ENCODE measurements around the gene IRAK2. TPM values are rescaled to one million over a fixed set of nuclear protein-coding genes. Genes with fewer than 3 reads are reported as not detected.
A peak's percentile ranks its signal among the peaks of the same experiment; 100 is the strongest.

Gene IRAK2
- total and polyA plus RNA-seq, 2 experiments from 2014 or later, result 1.1 to 2.1 TPM

DNA sequence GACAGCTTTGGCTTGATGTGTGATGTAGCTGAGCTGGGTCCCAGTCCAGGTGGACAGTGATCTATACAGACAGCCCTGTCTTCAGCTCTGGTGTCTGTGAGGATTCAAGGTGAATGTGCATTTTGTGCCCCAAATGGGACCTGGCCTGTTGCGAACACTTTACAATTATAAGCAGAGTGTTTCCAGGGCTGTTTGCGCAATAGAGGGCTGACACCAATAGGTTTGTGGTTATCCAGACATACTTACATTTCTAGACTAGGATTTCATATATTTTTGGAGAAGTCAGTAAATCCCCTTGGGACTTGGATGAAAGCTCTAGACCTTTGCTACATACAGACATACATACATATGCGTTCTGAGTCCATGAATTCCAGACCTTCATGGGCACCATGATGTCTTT lies 79.3 kb downstream of the IRAK2 start:
- no peaks in the 10 kb centered on the region for H3K9me3 ChIP-seq (ENCODE audit: low read depth)
- peaks cover 6% of the 10 kb centered on the region for H3K79me2 ChIP-seq (ENCODE audit: insufficient read depth)
- no peak overlapping the region for H3K9ac ChIP-seq
- no peak overlapping the region for H3K27ac ChIP-seq
- in situ Hi-C loops (cut with MboI), result no loop called here
- no peak overlapping the region for H2AFZ ChIP-seq
- H4K20me1 ChIP-seq (ENCODE audit: insufficient read depth), result no peaks in the 10 kb centered on the region
- H3F3A ChIP-seq (ENCODE audit: insufficient read depth), result no peaks in the 10 kb centered on the region; the same call in 1 of the 2 replicates
- no peaks in the 10 kb centered on the region for H3K27me3 ChIP-seq (replicated peaks; ENCODE audit: insufficient read depth)
- no peak overlapping the region for H3K4me2 ChIP-seq (ENCODE audit: unreplicated experiment)
- 0 out of 2 replicates have a peak, but pooled peaks cover 3% of the 10 kb centered on the region for H3K4me1 ChIP-seq (ENCODE audit: insufficient read depth)
- 63 to 66% methylated on average over 3 of the region's 3 CpGs for WGBS, 2 experiments (ENCODE audit: low coverage in 1 of 2, low lambda C conversion rate in 2 of 2, missing lambda C conversion rate in 2 of 2)
- TF ChIP-seq EZH2phosphoT487 (IDR thresholded peaks at IDR 0.05; ENCODE audit: insufficient read depth, low read depth) (no peak), EZH2 (IDR thresholded peaks at IDR 0.05; ENCODE audit: insufficient read depth, poor library complexity, severe bottlenecking) (no peak)
- H3K9me2 ChIP-seq (ENCODE audit: insufficient read depth), result no peaks in the 10 kb centered on the region
- H3K4me3 ChIP-seq, result no peak overlapping the region
- no peaks in the 10 kb centered on the region for H3K36me3 ChIP-seq (ENCODE audit: low read depth)
- no peak for DNase-seq

DNA sequence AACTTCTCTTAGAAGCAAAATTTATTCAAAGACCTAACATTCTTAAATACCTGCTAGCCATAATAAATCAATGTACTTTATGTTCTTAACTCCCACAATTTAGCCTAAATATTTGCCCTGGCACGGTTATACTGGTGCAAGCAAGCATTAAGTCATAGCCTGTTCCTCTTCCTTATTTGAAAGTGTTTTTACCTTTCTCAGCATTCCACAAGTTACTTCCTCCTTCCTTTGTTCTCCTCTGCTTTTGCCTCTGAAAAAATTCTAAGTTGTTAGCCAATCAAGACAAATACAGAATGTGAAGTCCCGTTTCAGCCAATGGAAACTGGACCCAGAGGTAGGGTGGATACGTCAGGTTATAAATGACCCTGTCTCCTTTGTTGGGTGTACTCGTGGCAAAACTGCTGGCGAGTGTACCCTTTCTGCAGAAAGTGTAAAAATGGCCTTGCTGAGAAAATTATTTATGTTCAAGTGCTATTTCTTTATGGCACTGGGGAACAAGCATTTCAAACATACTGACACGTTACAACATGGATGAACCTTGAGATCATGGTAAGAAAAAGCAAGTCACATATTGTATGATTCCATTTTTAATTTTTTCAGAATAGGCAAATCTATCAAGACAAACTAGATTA lies 80.5 kb downstream of the IRAK2 start:
- 97% methylated on average over 6 of the region's 6 CpGs for WGBS, 2 experiments (ENCODE audit: low coverage in 1 of 2, low lambda C conversion rate in 2 of 2, missing lambda C conversion rate in 2 of 2)
- no peaks in the 10 kb centered on the region for H3K9me2 ChIP-seq (ENCODE audit: insufficient read depth)
- no peak overlapping the region for H3K4me3 ChIP-seq
- no peak overlapping the region for H2AFZ ChIP-seq
- no peak overlapping the region for H3K27ac ChIP-seq
- in situ Hi-C loops (cut with MboI), result no loop called here
- H3K79me2 ChIP-seq (ENCODE audit: insufficient read depth), result peaks cover 17% of the 10 kb centered on the region
- H4K20me1 ChIP-seq (ENCODE audit: insufficient read depth), result no peaks in the 10 kb centered on the region
- H3K4me1 ChIP-seq (ENCODE audit: insufficient read depth), result peaks cover 7% of the 10 kb centered on the region
- H3F3A ChIP-seq (ENCODE audit: insufficient read depth), result no peaks in the 10 kb centered on the region; the same call in 1 of the 2 replicates
- no peak for TF ChIP-seq EZH2 (IDR thresholded peaks at IDR 0.05; ENCODE audit: insufficient read depth, poor library complexity, severe bottlenecking)
- TF ChIP-seq EZH2phosphoT487 (IDR thresholded peaks at IDR 0.05; ENCODE audit: insufficient read depth, low read depth), result no peak
- DNase-seq, result no peak
- H3K36me3 ChIP-seq (ENCODE audit: low read depth), result no peaks in the 10 kb centered on the region
- no peaks in the 10 kb centered on the region for H3K27me3 ChIP-seq (replicated peaks; ENCODE audit: insufficient read depth)
- no peak overlapping the region for H3K9ac ChIP-seq
- H3K4me2 ChIP-seq (ENCODE audit: unreplicated experiment), result no peak overlapping the region
- no peaks in the 10 kb centered on the region for H3K9me3 ChIP-seq (ENCODE audit: low read depth)

DNA sequence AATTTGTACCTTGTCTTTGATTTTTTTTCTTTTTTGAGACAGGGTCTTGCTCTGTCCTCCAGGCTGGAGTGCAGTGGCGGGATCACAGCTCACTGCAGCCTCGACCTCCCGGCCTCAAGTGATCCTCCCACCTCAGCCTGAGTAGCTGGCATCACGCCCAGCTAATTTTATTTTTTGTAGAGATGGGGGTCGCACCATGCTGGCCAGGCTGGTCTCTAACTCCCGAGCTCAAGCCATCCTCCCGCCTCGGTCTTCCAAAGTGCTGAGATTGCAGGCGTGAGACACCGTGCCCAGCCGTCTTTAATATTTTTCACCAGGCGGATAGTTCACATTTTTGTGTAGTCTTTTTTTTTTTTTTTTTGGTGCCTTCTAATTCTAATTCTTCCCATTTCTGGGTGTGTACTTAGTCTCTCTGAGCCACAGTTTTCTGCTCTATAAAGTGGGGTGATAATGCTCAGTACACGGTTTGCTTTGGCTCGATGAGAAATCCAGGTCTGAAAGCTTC lies 83.0 kb downstream of the IRAK2 start:
- Histone ChIP-seq H3F3A (ENCODE audit: insufficient read depth) (no peaks in the 10 kb centered on the region; the same call in 1 of the 2 replicates), H3K4me2 (ENCODE audit: unreplicated experiment) (peak overlapping the region; percentile 98), H3K27me3 (replicated peaks; ENCODE audit: insufficient read depth) (no peaks in the 10 kb centered on the region), H3K79me2 (ENCODE audit: insufficient read depth) (peaks cover 43% of the 10 kb centered on the region), H3K36me3 (ENCODE audit: low read depth) (no peaks in the 10 kb centered on the region), H3K27ac (peak overlapping the region; percentile 72), H3K9me2 (ENCODE audit: insufficient read depth) (no peaks in the 10 kb centered on the region), H3K9ac (peak overlapping the region; percentile 91), H3K9me3 (ENCODE audit: low read depth) (no peaks in the 10 kb centered on the region), H4K20me1 (ENCODE audit: insufficient read depth) (peaks cover 3% of the 10 kb centered on the region; the same call in 1 of the 2 replicates), H3K4me3 (peak overlapping the region; percentile 83), H2AFZ (peak overlapping the region; percentile 86), H3K4me1 (ENCODE audit: insufficient read depth) (peaks cover 12% of the 10 kb centered on the region)
- no peak for TF ChIP-seq EZH2phosphoT487 (IDR thresholded peaks at IDR 0.05; ENCODE audit: insufficient read depth, low read depth)
- no peak for TF ChIP-seq EZH2 (IDR thresholded peaks at IDR 0.05; ENCODE audit: insufficient read depth, poor library complexity, severe bottlenecking)
- in situ Hi-C loops (cut with MboI), result no loop called here
- 15 to 18% methylated on average over 14 of the region's 14 CpGs for WGBS, 2 experiments (ENCODE audit: low coverage in 1 of 2, low lambda C conversion rate in 2 of 2, missing lambda C conversion rate in 2 of 2)
- DNase-seq, result no peak

DNA sequence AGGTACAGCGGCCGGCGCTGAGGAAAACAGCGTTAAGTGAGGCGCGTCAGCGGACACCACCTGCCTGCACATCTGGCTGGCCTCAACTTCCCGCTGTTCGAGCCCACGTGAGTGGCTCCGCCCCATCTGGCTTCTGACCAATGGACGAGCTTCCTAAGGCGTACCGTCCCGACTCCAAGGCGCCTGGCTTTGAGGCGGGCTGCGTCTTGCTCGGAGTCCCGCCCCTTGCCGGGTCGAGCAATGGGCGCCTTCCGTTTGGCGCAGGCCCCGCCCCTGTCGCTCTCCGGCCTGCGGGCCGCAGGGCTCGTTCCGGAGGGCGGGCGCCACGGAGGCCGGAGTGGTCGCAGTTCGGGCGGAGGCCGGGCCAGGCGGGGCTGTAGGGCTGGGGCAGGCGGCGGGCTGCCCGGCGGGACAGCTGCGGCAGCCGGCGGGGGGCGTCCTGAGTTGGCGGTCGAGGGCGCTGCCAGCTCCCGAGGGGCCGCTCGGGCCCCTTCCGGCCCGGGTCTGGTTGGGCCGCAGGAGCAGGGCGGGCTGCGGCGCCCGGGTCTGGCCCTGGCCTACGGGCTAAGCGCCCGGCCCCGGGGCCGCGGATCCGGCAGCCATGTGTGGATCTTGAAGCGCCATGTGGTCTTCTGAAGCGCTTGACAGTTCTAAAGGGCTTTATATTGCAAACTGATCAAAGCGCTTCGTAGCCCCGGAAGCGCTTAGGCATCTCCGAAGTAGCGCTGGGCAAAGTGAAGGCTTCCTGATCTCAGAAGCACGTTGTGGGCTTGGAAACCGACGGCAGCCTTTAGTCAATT lies 83.7 kb downstream of the IRAK2 start, which contains the start of gene TATDN2:
TSS of gene TATDN2 (plus strand) at position 276 of the 800 bp plus-strand sequence. CDS start 742 bp downstream, outside the sequence.
- Histone ChIP-seq H4K20me1 (ENCODE audit: insufficient read depth) (peaks cover 3% of the 10 kb centered on the region; the same call in 1 of the 2 replicates), H3F3A (ENCODE audit: insufficient read depth) (no peaks in the 10 kb centered on the region), H3K9me3 (ENCODE audit: low read depth) (no peaks in the 10 kb centered on the region), H3K4me1 (ENCODE audit: insufficient read depth) (peaks cover 12% of the 10 kb centered on the region), H3K27me3 (replicated peaks; ENCODE audit: insufficient read depth) (no peaks in the 10 kb centered on the region), H3K9ac (peak within 1 kb of the TSS; percentile 91), H3K79me2 (ENCODE audit: insufficient read depth) (peaks cover 49% of the 10 kb centered on the region), H3K4me3 (peak within 1 kb of the TSS; percentile 83), H3K9me2 (ENCODE audit: insufficient read depth) (no peaks in the 10 kb centered on the region), H3K36me3 (ENCODE audit: low read depth) (0 out of 2 replicates have a peak, but pooled peaks cover 5% of the 10 kb centered on the region), H3K27ac (peak within 1 kb of the TSS; percentile 72), H2AFZ (peak within 1 kb of the TSS; percentile 86), H3K4me2 (ENCODE audit: unreplicated experiment) (peak within 1 kb of the TSS; percentile 98)
- in situ Hi-C loops (cut with MboI), result no loop called here
- 1 to 2% methylated on average over 63 to 80 of the region's 80 CpGs for WGBS, 2 experiments (ENCODE audit: low coverage in 1 of 2, low lambda C conversion rate in 2 of 2, missing lambda C conversion rate in 2 of 2)
- TF ChIP-seq EZH2 (IDR thresholded peaks at IDR 0.05; ENCODE audit: insufficient read depth, poor library complexity, severe bottlenecking) (no peak), EZH2phosphoT487 (IDR thresholded peaks at IDR 0.05; ENCODE audit: insufficient read depth, low read depth) (no peak)
- peak; percentile 98 for DNase-seq
